ENCODE data around the gene LMBR1.
"Not testable (repeated sequence)": the region's sequence is repeated elsewhere in the genome, so short reads cannot be mapped to it uniquely, and the experiment has no call there.

Gene LMBR1

DNA sequence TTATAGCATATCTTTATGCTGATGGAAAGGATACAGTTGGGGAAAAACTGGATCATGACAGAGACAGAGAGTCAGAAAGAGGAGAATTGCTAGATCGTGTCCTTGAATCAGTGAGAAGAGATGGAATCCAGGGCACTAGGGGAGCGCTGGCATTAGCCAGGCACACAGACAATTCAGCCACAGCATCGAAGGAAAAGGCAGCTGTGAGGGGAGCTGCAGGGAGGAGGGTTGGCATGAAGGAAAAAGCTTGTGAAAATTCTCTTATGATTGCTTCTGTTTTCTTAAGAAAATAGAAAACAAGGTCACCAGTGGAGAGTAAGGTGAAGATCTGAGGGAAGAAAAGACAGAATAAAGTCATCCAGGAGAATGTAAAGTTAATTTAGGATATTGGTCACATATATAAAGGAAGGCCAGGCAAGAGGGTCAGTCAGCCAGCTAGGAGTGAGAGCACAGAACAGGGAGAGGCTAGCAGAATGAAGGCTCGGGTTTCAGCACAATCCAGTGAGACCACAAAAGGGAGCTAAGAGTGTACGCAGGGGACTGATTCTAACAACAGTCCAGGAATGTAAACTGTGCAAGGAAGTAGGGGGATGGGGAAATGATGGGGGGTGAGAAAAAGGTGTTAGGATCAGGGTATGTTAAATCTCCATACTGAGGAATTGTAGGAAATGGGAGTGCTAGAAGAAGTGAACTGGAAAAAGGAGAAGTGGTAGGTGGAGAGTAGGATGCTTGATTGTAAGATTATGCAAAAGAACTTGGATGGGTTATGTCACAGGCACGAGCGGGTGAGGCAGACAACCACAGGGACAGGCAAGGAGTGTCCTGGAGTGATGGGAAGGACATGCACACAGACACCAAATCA, 140.4 kb downstream of the LMBR1 start:
- DNase-seq, result peak in 1 of 2 donors; percentile 68

DNA sequence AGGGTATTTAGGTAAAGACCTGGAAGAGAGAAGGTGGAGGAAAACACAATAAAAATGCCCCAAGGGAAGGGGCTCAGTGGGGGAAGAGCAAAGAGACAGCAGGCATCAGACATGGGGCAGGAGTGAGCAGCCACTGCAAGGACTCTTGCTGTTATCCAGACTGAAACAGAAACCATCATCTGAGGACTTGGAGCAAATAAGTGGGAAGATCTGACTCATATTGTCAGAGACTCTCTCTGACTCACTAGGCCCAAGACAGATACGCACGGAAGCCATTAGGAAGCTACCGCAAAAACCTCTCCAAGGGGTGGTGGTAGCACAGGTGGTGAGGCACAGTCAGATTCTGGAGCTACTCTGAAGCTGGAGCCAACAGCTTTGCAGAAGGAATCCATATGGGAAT, 141.7 kb downstream of the LMBR1 start:
- DNase-seq, result peak; percentile 33 to 82

DNA sequence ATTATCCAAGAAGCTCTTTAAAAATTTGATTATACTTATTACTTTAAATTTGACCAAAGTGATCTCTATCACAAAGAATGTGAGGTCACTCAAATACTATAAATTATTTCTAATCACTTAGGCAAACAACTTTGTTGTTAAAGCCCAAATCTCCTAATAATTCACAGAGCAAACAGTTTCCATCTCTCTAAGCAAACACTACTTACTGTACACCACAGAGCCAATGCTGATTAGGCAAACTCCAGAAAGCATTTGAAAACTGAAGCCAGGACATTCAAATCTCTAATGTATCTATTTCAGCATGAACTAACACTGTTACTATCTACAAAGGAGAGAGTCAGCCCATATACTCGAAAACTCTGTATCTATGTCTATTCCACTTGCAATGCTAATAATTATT, 145.3 kb downstream of the LMBR1 start:
- DNase-seq, result no peak

DNA sequence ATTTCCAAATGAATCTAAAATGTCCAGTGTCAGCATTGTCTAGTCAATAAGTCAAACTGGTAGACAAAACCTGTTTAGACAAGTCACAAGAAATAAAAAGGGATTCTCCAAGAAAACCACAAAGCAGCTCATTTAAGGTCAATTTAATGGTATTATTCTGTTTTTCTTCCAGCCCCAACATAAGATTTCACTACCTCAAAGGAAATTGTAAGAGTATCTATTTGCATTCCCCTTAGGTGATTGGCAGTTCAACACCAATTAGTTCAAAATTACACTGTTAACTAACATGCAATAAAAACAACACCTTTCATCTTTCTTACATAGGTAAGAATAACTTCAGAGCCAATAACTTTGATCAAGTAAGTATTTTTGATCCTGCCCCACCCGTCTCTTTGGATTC, 146.1 kb downstream of the LMBR1 start:
- DNase-seq, result no peak

DNA sequence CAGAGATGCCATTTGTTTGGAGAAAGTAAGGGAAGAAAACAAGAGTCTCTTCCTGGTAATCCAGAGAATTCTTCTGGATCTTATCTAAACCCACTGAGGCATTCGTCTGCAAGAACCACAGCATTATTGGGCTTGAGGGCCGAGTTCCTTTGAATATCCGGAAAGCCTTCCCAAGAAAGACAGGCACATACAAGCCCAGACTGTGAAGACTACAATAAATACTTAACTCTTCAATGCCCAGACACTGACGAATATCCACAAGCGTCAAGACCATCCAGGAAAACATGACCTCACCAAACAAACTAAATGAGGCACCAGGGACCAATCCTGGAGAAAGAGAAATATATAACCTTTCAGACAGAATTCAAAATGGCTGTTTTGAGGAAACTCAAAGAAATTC, 153.4 kb downstream of the LMBR1 start:
- no peak for DNase-seq

DNA sequence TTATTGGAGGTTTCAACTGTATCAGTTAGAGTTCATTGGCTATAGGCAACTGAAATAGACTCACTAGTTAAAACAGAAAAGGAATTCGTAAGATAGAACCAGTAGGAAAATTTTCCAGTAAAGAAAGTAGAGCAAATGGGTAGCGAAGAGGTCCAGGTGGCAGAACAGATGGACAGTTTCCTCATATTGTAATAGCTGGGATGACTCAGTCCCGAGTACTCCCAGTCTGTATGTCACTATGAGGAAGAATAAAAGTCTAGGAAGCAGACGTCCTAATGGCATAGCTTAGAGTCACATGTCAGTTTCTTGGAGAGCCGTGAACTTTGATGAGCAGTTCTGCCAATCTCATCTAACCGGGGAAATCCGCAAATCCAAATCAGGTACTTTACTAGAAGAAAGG, 157.1 kb downstream of the LMBR1 start:
- DNase-seq, result no peak

DNA sequence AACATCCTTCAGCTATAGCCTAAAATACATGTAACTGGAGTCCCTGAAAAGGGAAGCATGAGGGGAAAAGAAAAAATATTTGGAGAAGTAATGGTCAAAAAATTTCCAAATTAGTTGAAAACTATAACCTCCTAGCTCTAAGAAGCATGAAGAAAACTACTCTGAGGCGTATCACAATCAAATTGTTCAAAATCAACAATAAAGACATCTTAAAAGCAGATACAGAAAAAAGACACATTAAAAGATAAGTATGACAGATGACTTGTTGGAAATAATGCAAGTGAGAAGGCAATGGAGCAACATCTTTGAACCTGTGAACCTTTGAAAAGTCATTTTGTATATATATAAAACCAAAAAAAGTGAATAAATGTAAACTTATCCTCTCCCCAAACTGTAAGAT, 159.3 kb downstream of the LMBR1 start:
- DNase-seq, result no peak

DNA sequence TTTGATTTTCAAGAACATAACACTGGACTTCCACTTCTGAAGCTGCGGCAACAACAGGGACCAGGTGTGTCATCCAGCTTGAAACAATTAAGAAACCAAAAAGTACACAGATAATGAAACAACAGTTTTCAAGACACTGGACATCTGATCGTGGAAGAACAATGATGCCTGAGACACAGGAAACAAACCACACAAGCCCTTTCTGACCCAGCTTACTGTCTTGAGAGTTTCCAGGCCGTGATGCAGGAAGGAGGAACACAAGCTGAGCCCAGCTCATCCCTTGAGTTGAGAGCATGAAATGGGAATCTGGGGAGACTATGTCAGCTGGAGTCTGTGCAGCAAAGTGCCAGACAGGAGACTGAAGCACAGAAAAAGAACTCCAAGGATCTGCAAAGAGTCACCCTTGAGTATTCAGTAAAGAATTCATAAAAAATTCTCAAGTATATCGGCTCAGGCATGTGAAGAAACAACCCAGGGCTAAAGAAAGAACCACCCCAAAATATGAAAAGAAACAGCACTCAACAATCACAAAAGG, 160.8 kb downstream of the LMBR1 start:
- DNase-seq, result no peak

DNA sequence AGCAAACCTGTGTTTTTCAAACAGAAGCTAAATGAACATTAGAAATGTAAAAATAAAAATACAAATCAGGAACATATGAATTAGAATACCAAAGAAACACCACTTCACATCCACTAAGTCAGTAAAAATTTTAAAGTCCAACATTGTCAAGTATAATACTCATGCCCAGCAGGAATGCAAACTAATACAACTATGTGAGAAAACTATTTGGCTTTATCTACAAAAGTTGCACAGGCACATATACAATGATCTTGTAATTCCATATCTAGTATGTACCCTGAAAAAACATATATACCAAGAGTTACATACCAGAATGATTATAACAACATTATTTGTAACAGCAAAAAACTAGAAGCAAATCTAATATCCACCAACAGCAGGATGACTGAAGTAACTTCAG, 161.3 kb downstream of the LMBR1 start:
- DNase-seq, result no peak

DNA sequence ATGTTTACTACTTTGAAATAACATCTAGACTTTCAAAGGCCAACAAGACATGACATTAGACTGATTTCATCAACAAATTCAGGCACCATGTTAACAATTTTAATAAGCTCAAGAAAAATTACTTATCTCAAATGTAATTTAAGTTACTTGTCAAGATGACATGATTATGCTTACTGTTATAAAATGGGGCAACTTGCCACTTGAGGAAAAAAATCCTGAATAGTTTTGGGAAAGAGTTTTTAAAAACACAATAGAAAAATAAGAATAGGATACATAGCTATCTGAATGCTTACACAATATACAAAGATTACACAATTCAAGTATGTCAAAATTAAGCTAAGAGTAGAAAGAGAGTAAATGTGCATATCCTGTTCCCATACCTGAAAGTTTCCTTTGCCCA, 167.0 kb downstream of the LMBR1 start:
- peak in 1 of 2 donors; percentile 26 for DNase-seq

DNA sequence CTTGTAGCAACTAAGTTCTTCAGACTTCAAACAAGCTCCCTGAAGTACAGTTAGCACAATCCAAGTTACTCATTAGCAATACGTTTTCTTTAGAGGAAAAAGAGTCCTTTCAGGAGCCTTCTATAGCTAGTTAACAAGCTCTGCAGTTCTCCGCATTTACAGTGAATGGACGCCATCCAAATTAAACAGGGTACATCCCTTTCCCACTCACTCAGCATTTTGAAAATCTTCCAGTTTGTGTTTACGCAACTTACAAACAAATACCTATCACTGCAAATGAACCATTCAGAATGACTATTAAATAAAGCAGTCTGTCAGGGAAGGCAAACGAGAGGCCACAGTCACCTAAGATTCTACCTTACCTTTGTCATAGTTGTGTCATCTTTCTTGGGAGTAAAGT, 167.9 kb downstream of the LMBR1 start:
- no peak for DNase-seq

DNA sequence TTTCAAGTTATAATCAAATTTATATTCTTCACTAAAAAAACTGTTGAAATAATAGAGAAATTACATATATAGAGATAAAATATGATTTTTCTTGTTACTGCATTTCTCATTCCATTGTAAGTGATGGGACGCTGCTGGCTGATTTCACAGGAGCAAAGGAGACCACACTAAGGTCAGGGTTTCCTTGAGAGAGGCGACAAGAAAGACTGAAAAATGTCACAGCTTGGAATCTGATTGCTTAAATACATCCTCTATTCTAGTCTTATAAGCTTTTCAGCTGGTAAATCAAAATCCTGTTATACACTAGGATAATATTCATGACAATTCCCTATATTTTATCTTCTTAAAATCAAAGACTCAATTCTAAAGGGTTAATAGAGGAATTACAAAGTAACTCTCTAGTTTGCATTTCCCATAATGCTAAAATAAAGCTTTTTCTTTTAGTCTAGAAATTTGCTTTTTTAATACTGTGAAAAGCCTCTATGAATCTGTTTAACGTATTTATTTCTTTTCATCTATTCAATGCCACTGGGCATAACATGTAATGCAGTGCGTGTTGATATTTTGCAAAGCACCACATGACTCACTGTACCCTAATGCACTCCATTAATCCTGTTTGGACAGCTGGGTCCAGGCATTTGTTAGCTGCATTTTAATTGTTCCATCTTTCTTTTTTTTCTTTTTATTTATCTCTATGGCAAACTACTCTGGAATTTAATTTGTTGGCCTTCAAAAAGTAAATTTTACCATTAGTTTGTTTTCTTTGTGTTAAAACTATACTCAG, 170.7 kb downstream of the LMBR1 start:
- DNase-seq, result no peak

DNA sequence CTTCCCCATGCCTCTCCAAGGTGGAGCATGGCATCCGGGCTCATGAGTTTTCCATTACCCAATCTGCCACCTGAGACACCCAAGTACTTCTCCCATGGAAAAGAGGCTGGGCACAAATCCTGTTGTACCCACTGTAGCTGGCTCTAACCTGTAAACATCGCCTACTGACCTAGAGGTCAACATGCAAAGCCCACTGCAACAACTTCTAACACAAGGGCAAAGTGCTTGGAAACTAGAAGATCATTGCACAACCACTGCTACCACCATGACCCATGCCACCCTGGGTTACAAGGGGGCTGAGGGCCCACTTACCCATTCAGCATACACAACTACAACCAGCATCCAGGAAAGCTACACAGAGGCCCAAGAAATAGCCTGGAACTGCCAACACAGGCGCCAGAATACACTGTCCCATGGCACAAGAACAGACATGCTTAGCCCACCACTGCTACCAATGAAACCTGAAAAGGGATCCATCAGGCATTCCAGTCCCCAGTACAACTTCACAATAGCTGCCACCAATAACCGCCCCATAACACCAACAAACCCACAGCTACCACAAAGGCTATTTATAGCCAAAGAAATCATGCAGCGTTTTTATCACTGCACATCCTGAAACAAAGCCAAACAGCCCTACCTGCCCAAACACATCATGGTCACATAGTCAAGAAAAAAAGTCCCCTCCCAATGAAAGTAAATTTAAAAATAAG, 189.1 kb downstream of the LMBR1 start:
- no peak for DNase-seq

DNA sequence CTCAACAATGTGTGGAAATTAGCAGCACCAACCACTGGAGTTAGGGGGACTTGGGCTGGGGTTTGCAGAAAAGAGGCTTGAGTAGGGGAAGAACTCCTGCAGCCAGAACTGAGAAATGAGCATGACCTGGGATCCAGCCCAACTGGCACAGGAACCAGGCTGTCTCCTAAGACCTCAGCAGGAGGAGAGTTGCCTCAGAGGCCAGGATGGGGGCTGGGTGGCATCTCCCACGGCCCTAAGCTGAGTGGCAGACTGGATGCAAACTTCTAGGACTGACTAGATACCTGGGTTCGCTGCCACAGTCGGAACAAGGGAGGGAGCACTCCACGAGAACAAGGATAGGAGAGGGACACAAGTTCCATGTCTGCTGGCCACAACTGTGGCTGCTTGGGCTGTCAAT, 189.8 kb downstream of the LMBR1 start:
- DNase-seq, result no peak

DNA sequence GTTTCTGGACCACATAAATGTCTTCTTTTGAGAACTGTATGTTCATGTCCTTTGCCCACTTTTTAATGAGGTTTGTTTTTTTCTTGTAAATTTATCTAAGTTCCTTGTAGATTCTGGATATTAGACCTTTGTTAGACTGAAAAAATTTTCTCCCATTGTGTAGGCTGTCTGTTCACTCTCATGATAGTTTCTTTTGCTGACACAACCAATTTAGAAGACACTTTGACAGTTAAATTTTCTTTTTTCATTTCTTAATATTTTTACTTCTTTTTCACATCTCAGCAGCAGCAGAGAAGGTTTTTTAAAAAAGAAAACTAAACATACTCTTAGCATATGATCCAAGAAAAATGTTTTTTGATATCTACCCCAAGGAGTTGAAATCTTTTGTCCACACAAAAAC, 190.6 kb downstream of the LMBR1 start:
- no peak for DNase-seq

DNA sequence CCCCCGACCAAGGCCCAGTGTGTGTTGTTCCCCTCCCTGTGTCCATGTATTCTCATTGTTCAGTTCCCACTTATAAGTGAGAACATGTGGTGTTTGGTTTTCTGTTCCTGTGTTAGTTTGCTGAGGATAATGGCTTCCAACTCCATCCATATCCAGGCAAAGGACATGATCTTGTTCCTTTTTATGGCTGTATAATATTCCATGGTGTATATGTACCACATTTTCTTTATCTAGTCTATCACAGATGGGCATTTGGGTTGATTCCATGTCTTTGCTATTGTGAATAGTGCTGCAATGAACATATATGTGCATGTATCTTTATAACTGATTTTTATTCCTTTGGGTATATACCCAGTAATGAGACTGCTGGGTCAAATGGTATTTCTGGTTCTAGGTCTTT, 191.2 kb downstream of the LMBR1 start:
- DNase-seq, result not testable (repeated sequence)

DNA sequence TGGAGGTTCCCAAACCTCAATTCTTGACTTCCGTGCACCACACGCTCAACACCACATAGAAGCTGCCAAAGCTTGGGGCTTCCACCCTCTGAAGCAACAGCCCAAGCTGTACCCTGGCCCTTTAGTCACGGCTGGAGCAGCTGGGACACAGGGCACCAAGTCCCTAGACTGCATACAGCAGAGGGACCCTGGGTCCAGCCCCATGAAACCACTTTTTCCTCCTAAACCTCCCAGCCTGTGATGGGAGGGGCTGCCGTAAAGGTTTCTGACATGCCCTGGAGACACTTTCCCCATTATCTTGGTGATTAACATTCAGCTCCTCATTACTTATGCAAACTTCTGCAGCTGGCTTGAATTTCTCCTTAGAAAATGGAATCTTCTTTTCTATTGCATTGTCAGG, 194.5 kb downstream of the LMBR1 start:
- not testable (repeated sequence) for DNase-seq

DNA sequence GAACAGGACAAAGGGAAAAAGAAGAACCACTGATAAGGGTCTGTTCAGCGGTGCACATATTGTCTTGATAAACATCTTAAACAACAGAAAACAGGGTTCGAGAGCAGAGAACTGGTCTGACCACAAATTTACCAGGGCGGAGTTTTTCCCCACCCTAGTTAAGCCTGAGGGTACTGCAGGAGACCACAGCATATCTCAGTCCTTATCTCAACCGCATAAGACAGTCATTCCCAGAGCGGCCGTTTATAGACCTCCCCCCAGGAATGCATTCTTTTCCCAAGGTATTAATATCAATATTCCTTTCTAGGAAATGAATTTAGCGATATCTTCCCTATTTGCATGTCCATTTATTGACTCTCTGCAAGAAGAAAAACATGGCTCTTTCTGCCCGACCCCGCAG, 195.7 kb downstream of the LMBR1 start:
- DNase-seq, result not testable (repeated sequence)

DNA sequence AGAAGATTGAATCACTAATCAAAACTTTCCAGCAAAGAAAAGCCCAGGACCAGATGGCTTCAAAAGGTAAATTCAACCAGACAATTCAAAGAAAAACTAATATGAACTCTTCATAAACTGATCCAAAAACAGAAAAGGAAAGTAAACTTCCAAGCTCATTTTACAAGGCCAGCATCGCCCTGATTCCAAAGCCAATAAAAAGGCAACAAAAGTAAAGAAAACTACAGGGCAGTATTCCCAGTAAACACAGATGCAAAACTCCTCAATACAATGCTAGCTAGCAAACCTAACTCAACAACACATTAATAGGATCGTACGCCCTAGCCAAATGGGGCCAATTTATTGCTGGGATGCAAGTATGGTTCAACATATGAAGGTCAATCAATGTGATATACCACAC, 199.4 kb downstream of the LMBR1 start:
- DNase-seq, result no peak

DNA sequence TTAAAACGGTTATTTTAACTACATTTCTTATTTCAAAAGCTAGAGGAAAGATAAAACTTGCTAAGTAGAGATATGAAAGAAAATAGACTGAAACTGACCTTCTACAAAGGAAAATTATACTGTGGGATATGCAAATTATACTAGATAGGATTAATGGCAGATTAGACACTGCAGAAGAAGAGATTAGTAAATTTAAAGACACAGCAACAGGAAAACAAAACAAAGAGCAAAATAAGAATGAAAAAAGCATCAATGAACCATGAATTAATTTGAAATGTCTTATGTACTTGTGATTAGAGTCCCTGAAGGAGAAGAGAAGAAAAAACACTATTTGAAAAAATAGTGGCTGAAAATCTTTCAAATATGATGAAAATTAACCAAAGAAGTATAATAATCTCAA, 200.1 kb downstream of the LMBR1 start:
- no peak for DNase-seq

DNA sequence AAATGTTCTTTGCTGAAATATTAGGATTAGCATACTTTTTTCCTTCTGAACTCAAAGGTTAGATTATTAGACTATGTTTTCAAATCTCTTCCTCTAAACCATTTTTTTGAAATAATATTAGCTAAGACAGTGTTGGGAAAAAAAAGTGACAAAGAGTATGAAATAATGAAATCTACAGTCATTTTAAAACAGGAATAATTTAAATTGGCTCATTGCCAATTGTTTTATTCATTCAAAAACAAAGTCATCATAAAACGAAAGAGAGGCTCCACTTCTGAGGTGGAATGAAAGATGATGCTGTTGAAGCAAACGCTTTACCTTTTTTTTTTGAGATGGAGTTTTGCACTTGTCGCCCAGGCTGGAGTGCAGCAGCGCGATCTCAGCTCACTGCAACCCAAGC, 201.2 kb downstream of the LMBR1 start:
- DNase-seq, result no peak

DNA sequence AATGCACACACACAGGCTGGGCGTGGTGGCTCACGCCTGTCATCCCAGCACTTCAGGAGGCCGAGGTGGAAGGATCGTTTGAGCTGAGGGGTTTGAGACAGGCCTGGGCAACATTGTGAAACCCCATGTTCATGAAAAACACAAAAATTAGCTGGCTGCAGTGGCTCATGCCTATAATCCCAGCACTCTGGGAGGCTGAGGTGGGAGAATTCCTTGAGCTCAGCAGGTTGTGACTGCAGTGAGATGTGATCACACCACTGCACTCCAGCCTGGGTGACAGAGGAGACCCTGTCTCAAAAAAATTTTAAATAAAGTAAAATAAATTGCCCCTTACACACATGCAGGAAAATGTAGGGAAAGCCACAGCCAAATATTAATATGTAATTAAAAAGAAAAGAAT, 208.3 kb downstream of the LMBR1 start:
- DNase-seq, result no peak

DNA sequence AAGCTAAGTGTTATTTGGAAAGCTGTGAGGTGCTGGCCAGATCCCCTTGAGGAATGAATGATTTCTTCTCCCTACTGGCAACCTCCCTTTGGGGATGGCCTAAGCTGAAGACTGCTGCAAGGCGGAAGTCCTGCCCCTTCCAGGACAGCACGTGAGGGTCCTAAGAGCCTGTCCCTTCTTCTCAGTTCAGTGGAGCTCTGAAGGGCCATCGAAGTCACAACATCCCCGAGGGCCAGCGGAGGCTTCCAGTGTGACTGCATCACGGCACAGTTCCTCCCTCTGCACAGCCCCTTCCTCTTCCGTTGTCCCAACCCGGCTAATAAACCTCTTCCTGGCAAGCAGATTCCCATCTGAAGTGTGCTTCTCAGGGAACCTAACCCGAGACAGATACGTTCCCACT, 208.7 kb downstream of the LMBR1 start:
- DNase-seq, result no peak

Data from inflammatory macrophage treated with lipopolysaccharide for 1 hour (primary cell).